Esophagus muscularis mucosa (tissue), 4 donors: ENCODE measurements around the gene PLA2G4B. TPM values are rescaled to one million over a fixed set of nuclear protein-coding genes. Genes with fewer than 3 reads are reported as not detected.

Experiments
- DNase-seq: peaks from one replicate; pipeline ENCODE4 v3.0.0-alpha.2; 2017; ENCODE audit errors: extremely low spot score
- H3K27ac ChIP-seq, 4 donors: fragments of 200-600 bp; sonication (generic); replicated peaks in 1 of 4; 1 replicate in 3 of 4; 2 replicates in 1 of 4; pipeline ENCODE4 v1.5.1; 2016 to 2019; ENCODE audit warnings: mild to moderate bottlenecking in 1 of 4
- H3K27me3 ChIP-seq, 4 donors: fragments of 200-600 bp; sonication (generic); one replicate each; pipeline versions ENCODE4 v1.5.1 to v1.6.0; 2016 to 2019
- H3K36me3 ChIP-seq, 4 donors: fragments of 200-600 bp; sonication (generic); one replicate each; pipeline ENCODE4 v1.5.1; 2016 to 2019
- H3K4me1 ChIP-seq, 4 donors: fragments of 200-600 bp; sonication (generic); one replicate each; pipeline ENCODE4 v1.5.1; 2016 to 2019
- H3K4me3 ChIP-seq, 4 donors: fragments of 200-600 bp; sonication (generic); 1 replicate in 2 of 4; 2 replicates in 2 of 4; pipeline ENCODE4 v1.5.1; 2016 to 2019; ENCODE audit warnings: mild to moderate bottlenecking in 4 of 4, moderate library complexity in 1 of 4
- H3K9me3 ChIP-seq, 4 donors: fragments of 200-600 bp; sonication (generic); 1 replicate in 3 of 4; 2 replicates in 1 of 4; pipeline ENCODE4 v1.5.1; 2016 to 2019
- CTCF ChIP-seq, 3 experiments: fragments of 200-600 bp in 2 of 3; fragments of 450-650 bp in 1 of 3; sonication (generic) in 2 of 3; IDR thresholded peaks; one replicate each; pipeline ENCODE4 v1.5.1; 2017 to 2019; ENCODE audit warnings: antibody characterized with exemption in 3 of 3, mild to moderate bottlenecking in 2 of 3, moderate library complexity in 1 of 3
- EP300 ChIP-seq: sonication (generic); formaldehyde crosslinking; IDR thresholded peaks from one replicate; pipeline ENCODE4 v1.6.1; 2017; ENCODE audit warnings: antibody characterized with exemption
- POLR2A ChIP-seq: fragments of 450-650 bp; IDR thresholded peaks from one replicate; pipeline ENCODE4 v1.6.1; 2017; ENCODE audit warnings: antibody characterized with exemption, moderate library complexity, mild to moderate bottlenecking, low read depth
- POLR2AphosphoS5 ChIP-seq, 2 donors: sonication (generic); formaldehyde crosslinking; IDR thresholded peaks; one replicate each; pipeline ENCODE4 v1.6.1; 2017; ENCODE audit warnings: antibody characterized with exemption in 2 of 2
- WGBS: methylation state at CpG from one replicate; pipeline ENCODE4 v1.1.5; 2018; 5-methylcytosine and 5-hydroxymethylcytosine counted together
- intact Hi-C: fragments of 100-400 bp; cut with DNase I; formaldehyde crosslinking; loops from one replicate; pipeline ENCODE4 v1.15.1; 2023
- total RNA-seq, 4 donors: library from RNA; depleted of rRNA; stranded (reverse); fragments of >200 nt; gene quantifications; one replicate each; pipeline versions ENCODE4 v1.1.0 to v1.2.1, GENCODE V29; 2016

PLA2G4B gene
- total RNA-seq, 4 donors from 2014 or later, result 0.91 to 6.6 (median 2.5) TPM

DNA sequence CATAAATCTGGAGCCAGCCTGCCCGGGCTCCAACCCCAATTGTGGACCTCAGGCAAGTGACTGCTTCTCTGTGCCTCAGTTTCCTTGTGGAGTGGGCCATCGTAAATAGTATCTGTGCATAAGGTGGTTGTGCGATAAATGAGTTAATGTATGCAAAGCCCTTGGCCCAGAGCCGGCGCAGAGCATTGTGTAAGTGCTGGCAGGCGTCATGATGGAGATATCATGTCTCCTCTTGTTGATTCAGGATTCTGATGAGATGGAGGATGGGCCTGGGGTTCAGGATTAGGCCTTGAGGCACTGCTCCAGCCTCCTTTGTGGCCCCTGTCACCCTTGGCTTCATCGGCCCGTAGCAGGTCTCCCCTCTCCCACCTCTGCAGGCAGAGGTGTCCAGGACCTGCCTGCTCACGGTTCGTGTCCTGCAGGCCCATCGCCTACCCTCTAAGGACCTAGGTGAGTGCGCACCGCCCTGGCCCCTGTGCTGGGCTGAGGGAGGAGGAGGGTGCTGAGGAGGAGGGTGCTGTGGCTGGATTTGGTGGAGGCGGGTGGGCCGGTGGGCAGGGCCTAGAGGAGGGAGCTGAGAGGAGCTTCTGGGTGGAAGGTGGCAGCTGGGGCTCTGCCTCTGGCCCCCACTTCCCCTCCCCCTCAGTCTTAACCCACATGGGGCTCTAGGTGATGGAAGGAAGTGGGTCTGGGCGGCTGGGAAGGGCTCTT is 1.3 kb downstream of the PLA2G4B start:
- Histone ChIP-seq H3K27ac (no peak overlapping the region), H3K9me3 (no peaks in the 10 kb centered on the region), H3K4me1 (peaks cover 0 to 6% (median 0%) of the 10 kb centered on the region in 4 donors), H3K27me3 (no peaks in the 10 kb centered on the region), H3K4me3 (no peak overlapping the region), H3K36me3 (peaks cover 16 to 82% (median 61%) of the 10 kb centered on the region in 4 donors)
- intact Hi-C loops, result no loop called here
- TF ChIP-seq POLR2A (no peak), EP300 (no peak), POLR2AphosphoS5 (IDR thresholded peaks at IDR 0.05) (no peak), CTCF (IDR thresholded peaks at IDR 0.05) (no peak)
- 92% methylated on average over 16 of the region's 16 CpGs for WGBS
- DNase-seq, result no peak

GRCh38 chr15:41840673-41841072 is 2.0 kb downstream of the PLA2G4B start:
- TF ChIP-seq POLR2A, result no peak
- TF ChIP-seq CTCF (IDR thresholded peaks at IDR 0.05), result no peak
- no peak for TF ChIP-seq EP300
- TF ChIP-seq POLR2AphosphoS5 (IDR thresholded peaks at IDR 0.05), result no peak
- no peaks in the 10 kb centered on the region for H3K9me3 ChIP-seq
- intact Hi-C loops, result no loop called here
- 91% methylated on average over 15 of the region's 15 CpGs for WGBS
- H3K27ac ChIP-seq, result no peak overlapping the region
- H3K27me3 ChIP-seq, result no peaks in the 10 kb centered on the region
- H3K36me3 ChIP-seq, result peaks cover 23 to 83% (median 68%) of the 10 kb centered on the region in 4 donors
- H3K4me3 ChIP-seq, result no peak overlapping the region
- no peak for DNase-seq
- peaks cover 0 to 6% (median 0%) of the 10 kb centered on the region in 4 donors for H3K4me1 ChIP-seq

DNA sequence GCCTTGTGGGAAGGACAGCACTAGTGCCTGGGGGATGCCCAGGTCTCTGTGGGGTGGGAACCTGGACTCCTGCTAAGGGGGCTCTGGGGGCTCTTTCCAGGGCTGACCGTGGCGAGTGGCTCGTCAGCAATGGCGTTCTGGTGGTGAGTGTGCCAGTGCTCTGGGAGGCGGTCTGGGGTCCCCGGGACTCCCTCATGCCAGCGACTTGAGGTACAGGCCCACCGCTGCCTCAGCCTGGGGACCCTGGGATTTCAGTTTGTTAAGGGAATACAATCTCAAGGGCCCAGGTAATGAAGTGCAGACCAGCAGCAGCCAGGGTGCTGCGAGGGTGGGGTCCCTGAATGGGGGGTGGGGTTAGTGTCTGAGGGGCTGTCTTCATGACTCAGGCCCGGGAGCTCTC is 2.5 kb downstream of the PLA2G4B start:
- no peak overlapping the region for H3K4me3 ChIP-seq
- H3K27me3 ChIP-seq, result no peaks in the 10 kb centered on the region
- peaks cover 0 to 1% (median 0%) of the 10 kb centered on the region in 4 donors for H3K4me1 ChIP-seq
- no CpG with 5 or more reads among the region's 10 CpGs for WGBS
- peaks cover 25 to 83% (median 72%) of the 10 kb centered on the region in 4 donors for H3K36me3 ChIP-seq
- no peak for DNase-seq
- TF ChIP-seq CTCF (IDR thresholded peaks at IDR 0.05) (no peak), POLR2AphosphoS5 (IDR thresholded peaks at IDR 0.05) (no peak), POLR2A (no peak), EP300 (no peak)
- no peak overlapping the region for H3K27ac ChIP-seq
- intact Hi-C loops, result no loop called here
- no peaks in the 10 kb centered on the region for H3K9me3 ChIP-seq

DNA sequence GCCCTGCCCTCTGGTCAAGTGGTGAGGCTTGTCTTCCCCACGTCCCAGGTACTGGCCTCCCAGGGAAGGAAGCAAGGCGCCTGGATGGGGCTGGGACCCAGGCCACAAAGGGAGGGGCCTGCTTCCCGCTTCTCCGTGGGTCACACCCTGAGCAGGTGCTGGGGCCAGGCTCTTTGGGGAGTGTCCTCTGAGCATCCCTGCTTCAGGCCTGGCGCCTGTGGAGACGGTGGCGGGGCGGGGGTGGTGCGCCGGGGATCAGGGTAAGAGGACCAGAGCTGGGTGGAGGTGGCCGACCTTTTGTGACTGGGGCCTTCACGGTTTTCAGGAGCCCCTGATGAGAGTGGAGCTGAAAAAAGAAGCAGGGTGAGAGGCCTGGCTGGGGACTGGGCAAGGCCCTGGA is 3.6 kb downstream of the PLA2G4B start:
- no peak for DNase-seq
- Histone ChIP-seq H3K4me3 (no peak overlapping the region), H3K4me1 (no peaks in the 10 kb centered on the region), H3K9me3 (no peaks in the 10 kb centered on the region), H3K27ac (no peak overlapping the region), H3K27me3 (no peaks in the 10 kb centered on the region), H3K36me3 (peaks cover 34 to 84% (median 76%) of the 10 kb centered on the region in 4 donors)
- intact Hi-C loops, result no loop called here
- WGBS, result 76% methylated on average over 12 of the region's 12 CpGs
- TF ChIP-seq POLR2AphosphoS5 (IDR thresholded peaks at IDR 0.05) (no peak), POLR2A (no peak), CTCF (IDR thresholded peaks at IDR 0.05) (no peak), EP300 (no peak)
